ENCODE results near the gene RAPGEF1.

RAPGEF1 gene

GRCh38 chr9:131706608-131706970 is 33.3 kb downstream of the RAPGEF1 start:
- H3K4me2 ChIP-seq (ENCODE audit: low read depth, low read length) = no peak overlapping the region
- H2AFZ ChIP-seq (ENCODE audit: low read length) = no peak overlapping the region
- no peak for TF ChIP-seq EZH2 (optimal IDR thresholded peaks at IDR 0.05; ENCODE audit: low read depth, low read length)
- no peak for TF ChIP-seq EZH2phosphoT487 (IDR thresholded peaks at IDR 0.05; ENCODE audit: low read length)
- TF ChIP-seq CTCF (IDR thresholded peaks at IDR 0.05; ENCODE audit: low read length) = no peak
- no peaks in the 10 kb centered on the region for H3K9me2 ChIP-seq (replicated peaks; ENCODE audit: insufficient read depth, low read length)
- DNase-seq = no peak
- no peaks in the 10 kb centered on the region for H3K36me3 ChIP-seq (replicated peaks; ENCODE audit: insufficient read depth, low read length)
- H3K4me1 ChIP-seq (ENCODE audit: low read length) = no peaks in the 10 kb centered on the region; the same call in 1 of the 2 replicates
- no peaks in the 10 kb centered on the region for H3K9me3 ChIP-seq (replicated peaks; ENCODE audit: insufficient read depth, low read length)
- H3K4me3 ChIP-seq (ENCODE audit: low read length) = no peak overlapping the region
- H3K79me2 ChIP-seq (ENCODE audit: low read length) = peaks cover 100% of the 10 kb centered on the region
- no peaks in the 10 kb centered on the region for H3K27me3 ChIP-seq (replicated peaks; ENCODE audit: insufficient read depth, low read length)
- no peak overlapping the region for H3K9ac ChIP-seq (ENCODE audit: low read length)
- H3F3A ChIP-seq (ENCODE audit: insufficient read depth, low read length) = no peaks in the 10 kb centered on the region
- peaks cover 4% of the 10 kb centered on the region; the same call in 1 of the 2 replicates for H4K20me1 ChIP-seq (ENCODE audit: insufficient read depth, low read length)
- no peak overlapping the region for H3K27ac ChIP-seq (ENCODE audit: low read length)

- no peak overlapping the region for H3K9ac ChIP-seq (ENCODE audit: low read length)
- no peaks in the 10 kb centered on the region for H3K9me2 ChIP-seq (replicated peaks; ENCODE audit: insufficient read depth, low read length)
- peaks cover 100% of the 10 kb centered on the region for H3K79me2 ChIP-seq (ENCODE audit: low read length)
Observed at GRCh38 chr9:131704988-131705387, 34.9 kb downstream of the RAPGEF1 start.

GRCh38 chr9:131704141-131704983 is 35.5 kb downstream of the RAPGEF1 start:
- DNase-seq = no peak
- no peak overlapping the region for H3K9ac ChIP-seq (ENCODE audit: low read length)
- H3K4me2 ChIP-seq (ENCODE audit: low read depth, low read length) = no peak overlapping the region

More at GRCh38 chr9:131704988-131705387, 34.9 kb downstream of the RAPGEF1 start:
- no peak for DNase-seq
- H3F3A ChIP-seq (ENCODE audit: insufficient read depth, low read length) = no peaks in the 10 kb centered on the region
- H3K27me3 ChIP-seq (replicated peaks; ENCODE audit: insufficient read depth, low read length) = no peaks in the 10 kb centered on the region
- no peak overlapping the region for H2AFZ ChIP-seq (ENCODE audit: low read length)
- no peak for TF ChIP-seq EZH2 (optimal IDR thresholded peaks at IDR 0.05; ENCODE audit: low read depth, low read length)
- TF ChIP-seq EZH2phosphoT487 (IDR thresholded peaks at IDR 0.05; ENCODE audit: low read length) = no peak
- no peaks in the 10 kb centered on the region; the same call in 1 of the 2 replicates for H3K4me1 ChIP-seq (ENCODE audit: low read length)
- H3K27ac ChIP-seq (ENCODE audit: low read length) = no peak overlapping the region
- no peak overlapping the region for H3K4me3 ChIP-seq (ENCODE audit: low read length)
- H3K4me2 ChIP-seq (ENCODE audit: low read depth, low read length) = no peak overlapping the region
- no peaks in the 10 kb centered on the region for H3K36me3 ChIP-seq (replicated peaks; ENCODE audit: insufficient read depth, low read length)
- H3K9me3 ChIP-seq (replicated peaks; ENCODE audit: insufficient read depth, low read length) = no peaks in the 10 kb centered on the region
- H4K20me1 ChIP-seq (ENCODE audit: insufficient read depth, low read length) = peaks cover 4% of the 10 kb centered on the region; the same call in 1 of the 2 replicates

More at GRCh38 chr9:131704141-131704983, 35.5 kb downstream of the RAPGEF1 start:
- Histone ChIP-seq H3K27ac (ENCODE audit: low read length) (no peak overlapping the region), H4K20me1 (ENCODE audit: insufficient read depth, low read length) (peaks cover 4% of the 10 kb centered on the region; the same call in 1 of the 2 replicates), H3K4me3 (ENCODE audit: low read length) (no peak overlapping the region), H3K9me3 (replicated peaks; ENCODE audit: insufficient read depth, low read length) (no peaks in the 10 kb centered on the region), H3K79me2 (ENCODE audit: low read length) (peaks cover 100% of the 10 kb centered on the region), H3K4me1 (ENCODE audit: low read length) (no peaks in the 10 kb centered on the region; the same call in 1 of the 2 replicates), H3F3A (ENCODE audit: insufficient read depth, low read length) (no peaks in the 10 kb centered on the region), H3K9me2 (replicated peaks; ENCODE audit: insufficient read depth, low read length) (no peaks in the 10 kb centered on the region), H3K27me3 (replicated peaks; ENCODE audit: insufficient read depth, low read length) (no peaks in the 10 kb centered on the region), H3K36me3 (replicated peaks; ENCODE audit: insufficient read depth, low read length) (no peaks in the 10 kb centered on the region), H2AFZ (ENCODE audit: low read length) (no peak overlapping the region)
- TF ChIP-seq EZH2 (optimal IDR thresholded peaks at IDR 0.05; ENCODE audit: low read depth, low read length) = no peak
- TF ChIP-seq CTCF (IDR thresholded peaks at IDR 0.05; ENCODE audit: low read length) = no peak
- no peak for TF ChIP-seq EZH2phosphoT487 (IDR thresholded peaks at IDR 0.05; ENCODE audit: low read length)
